GM12872 (cell line): ENCODE data around the gene MYO16.

Experiments used
- TF ChIP-seq, protein P1 (sequence below): IDR thresholded peaks from 3 replicates; pipeline ENCODE4 v1.5.1; 2011; ENCODE audit warnings: low read depth, mild to moderate bottlenecking, low read length, moderate library complexity; ENCODE audit not compliant: insufficient read depth

MYO16 gene

GRCh38 chr13:109154546-109154945 is 525.1 kb downstream of the MYO16 start:
- TF ChIP-seq, protein P1, sequence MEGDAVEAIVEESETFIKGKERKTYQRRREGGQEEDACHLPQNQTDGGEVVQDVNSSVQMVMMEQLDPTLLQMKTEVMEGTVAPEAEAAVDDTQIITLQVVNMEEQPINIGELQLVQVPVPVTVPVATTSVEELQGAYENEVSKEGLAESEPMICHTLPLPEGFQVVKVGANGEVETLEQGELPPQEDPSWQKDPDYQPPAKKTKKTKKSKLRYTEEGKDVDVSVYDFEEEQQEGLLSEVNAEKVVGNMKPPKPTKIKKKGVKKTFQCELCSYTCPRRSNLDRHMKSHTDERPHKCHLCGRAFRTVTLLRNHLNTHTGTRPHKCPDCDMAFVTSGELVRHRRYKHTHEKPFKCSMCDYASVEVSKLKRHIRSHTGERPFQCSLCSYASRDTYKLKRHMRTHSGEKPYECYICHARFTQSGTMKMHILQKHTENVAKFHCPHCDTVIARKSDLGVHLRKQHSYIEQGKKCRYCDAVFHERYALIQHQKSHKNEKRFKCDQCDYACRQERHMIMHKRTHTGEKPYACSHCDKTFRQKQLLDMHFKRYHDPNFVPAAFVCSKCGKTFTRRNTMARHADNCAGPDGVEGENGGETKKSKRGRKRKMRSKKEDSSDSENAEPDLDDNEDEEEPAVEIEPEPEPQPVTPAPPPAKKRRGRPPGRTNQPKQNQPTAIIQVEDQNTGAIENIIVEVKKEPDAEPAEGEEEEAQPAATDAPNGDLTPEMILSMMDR = no peak

DNA sequence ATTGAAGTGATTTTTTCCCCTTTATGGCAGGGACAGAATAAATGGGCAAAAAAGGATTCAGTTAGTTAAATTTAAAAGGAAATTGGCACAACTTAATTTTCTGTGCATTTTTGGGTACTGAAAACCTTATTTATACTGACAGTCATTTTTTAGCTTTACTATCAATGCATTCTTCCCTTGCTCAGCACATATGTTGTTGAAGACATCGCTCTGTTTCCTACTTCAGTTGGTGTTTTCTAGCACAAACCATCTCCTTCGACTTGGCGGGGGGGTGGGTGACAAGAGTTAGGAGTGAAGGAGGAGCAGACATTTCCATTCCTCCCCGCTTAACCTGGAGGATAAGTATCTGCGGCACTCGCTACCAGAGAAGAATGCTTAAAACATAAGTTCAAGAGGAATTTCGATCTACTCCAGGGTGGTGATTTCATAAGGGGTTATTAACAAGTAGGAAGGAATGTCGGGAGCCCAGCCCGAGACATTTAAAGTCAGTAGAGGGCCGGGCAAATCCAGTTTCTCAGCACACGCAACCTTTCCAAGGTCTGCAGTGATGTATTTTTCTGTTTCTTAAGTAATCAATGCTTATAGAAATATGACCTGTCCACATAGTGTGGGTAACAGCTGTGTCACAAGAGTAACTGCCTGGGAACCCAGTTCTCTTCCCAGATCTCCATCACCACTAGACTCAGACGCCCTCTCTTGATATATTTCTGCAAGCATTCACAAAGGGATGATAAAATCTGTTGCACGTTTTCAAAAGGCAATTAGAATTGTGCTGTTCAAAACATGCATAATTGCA is 525.8 kb downstream of the MYO16 start:
- TF ChIP-seq, protein P1 = no peak

- TF ChIP-seq, protein P1 = no peak
These were observed 526.9 kb downstream of the MYO16 start for GRCh38 chr13:109156181-109156935.

DNA sequence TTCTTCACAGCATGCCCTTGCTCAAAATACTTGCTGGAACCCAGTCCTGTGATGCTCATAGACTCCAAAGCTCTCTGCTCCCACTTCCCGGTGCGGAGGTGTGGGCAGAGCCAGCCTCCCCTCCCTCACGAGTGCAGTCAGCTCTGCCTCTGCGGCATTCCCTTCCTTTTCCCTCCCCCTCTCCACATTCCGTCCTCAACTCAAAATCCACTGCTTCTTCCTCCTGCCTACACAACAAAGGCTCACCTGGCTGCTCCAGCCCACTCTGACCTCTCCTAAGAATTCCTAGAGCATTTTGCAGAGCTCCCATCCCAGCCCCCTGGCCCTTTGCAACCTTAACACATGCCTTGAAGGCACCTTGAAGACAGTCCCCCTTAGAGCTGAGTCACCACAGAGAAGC is 527.9 kb downstream of the MYO16 start:
- TF ChIP-seq, protein P1 = no peak

DNA sequence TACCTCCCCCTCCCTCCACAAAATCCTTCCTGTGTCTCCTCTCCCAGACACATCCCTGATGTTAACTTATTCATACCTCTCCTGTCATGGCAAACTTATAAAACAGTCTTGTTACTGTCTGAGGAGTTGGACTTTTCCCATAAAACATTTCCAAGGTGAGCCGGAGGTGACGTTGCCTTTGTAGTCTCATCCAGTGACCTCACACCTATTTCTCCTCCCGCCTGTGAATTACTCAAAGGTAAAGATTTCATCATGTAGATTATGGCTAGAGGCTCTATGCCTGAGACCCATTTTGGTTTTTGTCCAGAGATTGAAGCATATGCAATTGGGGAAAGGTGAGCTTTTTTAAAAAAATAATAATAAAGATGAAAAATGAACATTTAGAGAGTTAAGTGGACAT is 529.0 kb downstream of the MYO16 start:
- TF ChIP-seq, protein P1 = no peak

DNA sequence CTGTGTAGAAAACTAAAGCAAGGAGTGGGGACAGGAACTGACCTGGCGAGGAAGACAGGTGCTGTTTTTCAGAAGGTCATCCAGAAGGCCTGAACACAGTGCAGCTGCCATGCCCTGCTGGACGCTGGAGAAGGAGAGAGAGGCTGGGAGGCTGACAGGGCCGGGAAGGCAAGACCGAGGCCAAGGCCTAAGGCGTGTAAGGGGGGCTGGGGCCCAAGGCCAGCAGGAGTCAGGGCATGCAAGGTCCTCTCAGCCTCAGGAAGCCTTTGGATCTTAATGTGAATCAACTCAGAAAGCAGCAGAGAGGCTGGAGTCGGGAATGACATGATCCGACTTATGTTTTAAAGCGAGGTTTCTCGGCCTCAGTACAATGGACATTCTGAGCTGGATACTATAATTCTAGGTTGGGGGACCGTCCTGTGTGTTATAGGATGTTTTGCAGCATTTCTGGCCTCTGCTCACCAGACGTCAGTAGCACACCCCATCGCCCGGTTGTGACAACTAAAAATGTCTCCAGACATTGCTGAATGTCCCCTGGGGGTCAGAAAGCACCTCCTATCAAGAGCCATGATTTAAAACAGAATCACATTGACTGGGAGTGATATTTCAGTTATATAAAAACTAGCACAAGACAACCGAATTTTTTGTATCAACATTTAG is 530.4 kb downstream of the MYO16 start:
- TF ChIP-seq, protein P1 = no peak

DNA sequence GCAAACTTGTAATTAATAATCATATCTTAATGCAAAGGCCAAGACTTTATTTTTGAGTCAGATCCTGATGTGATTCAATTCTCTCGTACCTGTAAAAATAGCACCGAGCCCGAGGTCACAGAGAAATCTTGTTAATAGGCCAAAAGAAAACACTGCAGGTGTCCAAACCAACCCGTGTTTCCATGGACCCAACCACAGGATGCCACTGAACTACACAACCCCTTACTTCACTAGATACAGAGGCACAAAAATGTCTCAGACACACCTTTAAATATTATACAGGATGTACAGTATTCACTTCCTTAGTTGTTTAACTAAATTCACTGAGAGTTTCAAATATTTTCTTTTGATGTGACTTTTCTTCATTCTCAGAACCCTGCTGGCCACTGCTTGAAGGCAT is 530.9 kb downstream of the MYO16 start:
- TF ChIP-seq, protein P1 = no peak; the same call in 2 of the 3 replicates
